Keratinocyte (primary cell): Measurements from ENCODE around the gene ENO3. TPM values are rescaled to one million over a fixed set of nuclear protein-coding genes. Genes with fewer than 3 reads are reported as not detected.

Experiments used
- DNase-seq: peaks from one replicate; pipeline ENCODE4 v3.0.0-alpha.2; 2011; ENCODE audit warnings: low read depth, missing footprints, low spot score
- FAIRE-seq: peaks from 2 replicates; lab custom pipeline; 2011; peaks lifted over from hg19 to GRCh38; lab: Jason Lieb, UNC
- H2AFZ ChIP-seq: 2 replicates; pipeline ENCODE4 v1.6.0; 2012; ENCODE audit warnings: low read length, control low read depth, inconsistent platforms; ENCODE audit not compliant: control insufficient read depth
- H3K27ac ChIP-seq: 2 replicates; pipeline ENCODE4 v1.5.1; 2011; ENCODE audit warnings: low read length; ENCODE audit not compliant: control insufficient read depth, insufficient read depth
- H3K27me3 ChIP-seq: 3 replicates; pipeline ENCODE4 v1.6.0; 2011; ENCODE audit warnings: low read length; ENCODE audit not compliant: control insufficient read depth, insufficient read depth; ENCODE audit errors: extremely low read depth
- H3K36me3 ChIP-seq, 2 experiments: 2 replicates in 1 of 2; 3 replicates in 1 of 2; pipeline ENCODE4 v1.5.1; 2011; ENCODE audit warnings: low read length in 2 of 2, mild to moderate bottlenecking in 1 of 2; ENCODE audit not compliant: control insufficient read depth in 2 of 2, insufficient read depth in 2 of 2; ENCODE audit errors: extremely low read depth in 1 of 2
- H3K4me1 ChIP-seq: 3 replicates; pipeline ENCODE4 v1.5.1; 2011; ENCODE audit warnings: low read length; ENCODE audit not compliant: control insufficient read depth, insufficient read depth; ENCODE audit errors: extremely low read depth
- H3K4me2 ChIP-seq: 3 replicates; pipeline ENCODE4 v1.6.0; 2011; ENCODE audit warnings: low read depth, low read length; ENCODE audit not compliant: control insufficient read depth, insufficient read depth; ENCODE audit errors: extremely low read depth
- H3K4me3 ChIP-seq, 3 experiments: fragments of 200-600 bp in 1 of 3; sonication (generic) in 1 of 3; 2 replicates in 2 of 3; 3 replicates in 1 of 3; pipeline ENCODE4 v1.5.1; 2011 to 2016; ENCODE audit warnings: low read length in 3 of 3, mild to moderate bottlenecking in 3 of 3, control low read depth in 2 of 3, inconsistent platforms in 1 of 3, low read depth in 1 of 3, mixed read lengths in 1 of 3, mixed run types in 1 of 3, moderate library complexity in 1 of 3; ENCODE audit not compliant: control insufficient read depth in 2 of 3, insufficient read depth in 2 of 3; ENCODE audit errors: extremely low read depth in 1 of 3
- H3K79me2 ChIP-seq: 2 replicates; pipeline ENCODE4 v1.6.0; 2012; ENCODE audit warnings: low read length; ENCODE audit not compliant: control insufficient read depth, insufficient read depth
- H3K9ac ChIP-seq: 3 replicates; pipeline ENCODE4 v1.6.0; 2011; ENCODE audit warnings: low read length; ENCODE audit not compliant: control insufficient read depth, insufficient read depth; ENCODE audit errors: extremely low read depth
- H3K9me1 ChIP-seq: 3 replicates; pipeline ENCODE4 v1.6.0; 2011; ENCODE audit warnings: low read length; ENCODE audit not compliant: control insufficient read depth, insufficient read depth; ENCODE audit errors: extremely low read depth
- H3K9me3 ChIP-seq: 2 replicates; pipeline ENCODE4 v1.5.1; 2012; ENCODE audit warnings: low read depth, low read length; ENCODE audit not compliant: control insufficient read depth
- H4K20me1 ChIP-seq: 3 replicates; pipeline ENCODE4 v1.6.0; 2011; ENCODE audit warnings: low read length; ENCODE audit not compliant: control insufficient read depth, insufficient read depth; ENCODE audit errors: extremely low read depth
- EZH2 ChIP-seq: IDR thresholded peaks from one replicate; pipeline ENCODE4 v1.6.1; 2012; ENCODE audit warnings: inconsistent platforms, mild to moderate bottlenecking, low read length, moderate library complexity
- dilution Hi-C: fragments of 300-500 bp; cut with MboI; formaldehyde crosslinking; loops from one replicate; pipeline ENCODE4 v1.7.0; 2020; ENCODE audit warnings: low sequenced_read_pairs; ENCODE audit not compliant: extremely low pct_ligation_motif_present
- polyA plus RNA-seq, 5 experiments: library from polyadenylated mRNA; depleted of rRNA in 3 of 5; stranded (reverse) in 3 of 5; stranded (forward) in 1 of 5; unstranded in 1 of 5; fragments of >200 nt; gene quantifications; 1 replicate in 1 of 5; 2 replicates in 3 of 5; 3 replicates in 1 of 5; pipeline versions ENCODE4 v1.2.1 to v1.2.3, GENCODE V29; 2011 to 2012; ENCODE audit warnings: missing spikeins in 2 of 5, low read depth in 1 of 5, low replicate concordance in 1 of 5
- TF ChIP-seq, protein P1 (sequence below), 3 experiments: IDR thresholded peaks in 1 of 3; conservative IDR thresholded peaks in 1 of 3; optimal IDR thresholded peaks in 1 of 3; 2 replicates in 2 of 3; 3 replicates in 1 of 3; pipeline versions ENCODE3 to v1.5.1; 2011; ENCODE audit warnings: low read length in 3 of 3, mild to moderate bottlenecking in 3 of 3, moderate library complexity in 2 of 3, control low read depth in 1 of 3, inconsistent platforms in 1 of 3; ENCODE audit not compliant: insufficient read depth in 2 of 3; ENCODE audit errors: extremely low read depth in 1 of 3

The ENO3 gene
- polyA plus RNA-seq, 1 donor (not counting 4 experiments of a cell fraction or from before 2014, with no cell fraction given), result 2.4 TPM

DNA sequence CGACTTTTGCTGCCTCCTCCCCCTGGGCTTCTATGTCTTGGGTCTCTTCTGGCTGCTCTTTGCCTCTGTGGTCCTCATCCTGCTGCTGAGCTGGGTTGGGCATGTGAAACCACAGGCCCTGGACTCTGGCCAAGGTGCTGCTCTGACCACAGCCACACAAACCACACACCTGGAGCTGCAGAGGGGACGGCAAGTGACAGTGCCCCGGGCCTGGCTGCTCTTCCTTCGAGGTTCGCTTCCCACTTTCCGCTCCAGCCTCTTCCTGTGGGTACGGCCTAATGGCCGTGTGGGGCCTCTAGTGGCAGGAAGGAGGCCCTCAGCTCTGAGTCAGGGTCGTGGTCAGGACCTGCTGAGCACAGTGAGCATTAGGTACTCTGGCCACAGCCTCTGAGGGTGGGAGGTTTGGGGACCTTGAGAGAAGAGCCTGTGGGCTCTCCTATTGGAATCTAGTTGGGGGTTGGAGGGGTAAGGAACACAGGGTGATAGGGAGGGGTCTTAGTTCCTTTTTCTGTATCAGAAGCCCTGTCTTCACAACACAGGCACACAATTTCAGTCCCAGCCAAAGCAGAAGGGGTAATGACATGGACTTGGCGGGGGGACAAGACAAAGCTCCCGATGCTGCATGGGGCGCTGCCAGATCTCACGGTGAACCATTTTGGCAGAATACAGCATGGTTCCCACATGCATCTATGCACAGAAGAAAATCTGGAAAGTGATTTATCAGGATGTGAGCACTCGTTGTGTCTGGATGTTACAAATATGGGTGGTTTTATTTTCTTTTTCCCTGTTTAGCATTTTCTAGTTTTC lies 16.5 kb upstream of the ENO3 start:
- Histone ChIP-seq H4K20me1 (no peaks in the 10 kb centered on the region), H3K79me2 (peaks cover 17% of the 10 kb centered on the region), H3K4me3 (no peak overlapping the region), H3K9me3 (no peaks in the 10 kb centered on the region), H3K36me3 (peaks cover 10 to 19% of the 10 kb centered on the region in 2 experiments), H3K9me1 (no peaks in the 10 kb centered on the region), H3K27ac (no peak overlapping the region), H3K4me1 (peaks cover 13% of the 10 kb centered on the region), H2AFZ (no peak overlapping the region), H3K4me2 (no peak overlapping the region), H3K9ac (peak overlapping the region; percentile 28), H3K27me3 (no peaks in the 10 kb centered on the region)
- TF ChIP-seq, protein P1, sequence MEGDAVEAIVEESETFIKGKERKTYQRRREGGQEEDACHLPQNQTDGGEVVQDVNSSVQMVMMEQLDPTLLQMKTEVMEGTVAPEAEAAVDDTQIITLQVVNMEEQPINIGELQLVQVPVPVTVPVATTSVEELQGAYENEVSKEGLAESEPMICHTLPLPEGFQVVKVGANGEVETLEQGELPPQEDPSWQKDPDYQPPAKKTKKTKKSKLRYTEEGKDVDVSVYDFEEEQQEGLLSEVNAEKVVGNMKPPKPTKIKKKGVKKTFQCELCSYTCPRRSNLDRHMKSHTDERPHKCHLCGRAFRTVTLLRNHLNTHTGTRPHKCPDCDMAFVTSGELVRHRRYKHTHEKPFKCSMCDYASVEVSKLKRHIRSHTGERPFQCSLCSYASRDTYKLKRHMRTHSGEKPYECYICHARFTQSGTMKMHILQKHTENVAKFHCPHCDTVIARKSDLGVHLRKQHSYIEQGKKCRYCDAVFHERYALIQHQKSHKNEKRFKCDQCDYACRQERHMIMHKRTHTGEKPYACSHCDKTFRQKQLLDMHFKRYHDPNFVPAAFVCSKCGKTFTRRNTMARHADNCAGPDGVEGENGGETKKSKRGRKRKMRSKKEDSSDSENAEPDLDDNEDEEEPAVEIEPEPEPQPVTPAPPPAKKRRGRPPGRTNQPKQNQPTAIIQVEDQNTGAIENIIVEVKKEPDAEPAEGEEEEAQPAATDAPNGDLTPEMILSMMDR (optimal IDR thresholded peaks at IDR 0.05 in 1 of 3, IDR thresholded peaks at IDR 0.05 in 1 of 3, conservative IDR thresholded peaks at IDR 0.05 in 1 of 3; ENCODE audit: extremely low read depth in 1 of 3, insufficient read depth in 2 of 3, low read length in 3 of 3), result peak; percentile 20 to 50 (median 40)
- no peak for TF ChIP-seq EZH2
- DNase-seq (no peak), FAIRE-seq (no peak)
- dilution Hi-C loops, result no loop called here

DNA sequence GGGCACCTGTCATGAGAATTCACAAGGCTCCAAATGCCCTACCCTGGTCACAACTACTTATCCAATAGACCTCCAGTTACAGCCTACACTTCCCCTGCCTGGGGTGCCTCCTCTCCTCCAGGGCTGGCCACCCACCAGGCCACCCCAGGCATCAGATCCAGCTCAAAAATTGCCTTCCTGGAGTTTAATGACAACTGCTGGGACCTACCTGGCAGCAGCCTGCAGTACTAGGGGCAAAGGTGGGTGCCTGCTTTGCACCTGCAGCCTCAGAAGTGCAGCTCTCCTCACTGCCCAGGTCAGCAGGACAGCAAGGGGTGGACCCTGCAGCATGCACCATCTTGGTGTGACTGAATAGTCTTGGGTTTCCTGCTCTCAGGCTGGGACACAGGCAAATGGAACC lies 15.3 kb upstream of the ENO3 start:
- H3K4me2 ChIP-seq, result no peak overlapping the region
- H3K79me2 ChIP-seq, result peaks cover 21% of the 10 kb centered on the region
- no peak overlapping the region for H2AFZ ChIP-seq
- dilution Hi-C loops, result no loop called here
- peaks cover 10 to 19% of the 10 kb centered on the region in 2 experiments for H3K36me3 ChIP-seq
- DNase-seq (no peak), FAIRE-seq (no peak)
- TF ChIP-seq, protein P1 (optimal IDR thresholded peaks at IDR 0.05 in 1 of 3, IDR thresholded peaks at IDR 0.05 in 1 of 3, conservative IDR thresholded peaks at IDR 0.05 in 1 of 3; ENCODE audit: extremely low read depth in 1 of 3, insufficient read depth in 2 of 3, low read length in 3 of 3), result no peak
- TF ChIP-seq EZH2, result no peak
- H3K4me3 ChIP-seq, result no peak overlapping the region
- H3K9me1 ChIP-seq, result no peaks in the 10 kb centered on the region
- no peak overlapping the region for H3K9ac ChIP-seq
- H3K9me3 ChIP-seq, result no peaks in the 10 kb centered on the region
- peaks cover 13% of the 10 kb centered on the region for H3K4me1 ChIP-seq
- H4K20me1 ChIP-seq, result no peaks in the 10 kb centered on the region
- no peaks in the 10 kb centered on the region for H3K27me3 ChIP-seq
- H3K27ac ChIP-seq, result no peak overlapping the region
